Panc1 (cell line): ENCODE results near the gene TTYH2. TPM values are rescaled to one million over a fixed set of nuclear protein-coding genes. Genes with fewer than 3 reads are reported as not detected.

Source experiments
- ATAC-seq: fragments of 200-7000 bp; cut with Tn5 transposase; 2 replicates; pipeline ENCODE4 v1.9.1; 2020; ENCODE audit warnings: mild to moderate bottlenecking, moderate library complexity
- BruUV-seq: library from RNA; stranded (reverse); fragments of 400-500 nt; replicated peaks from 2 replicates; lab custom pipeline; 2021; lab: Mats Ljungman, UMichigan
- CTCF ChIA-PET: fragments of 300-600 bp; sonication (Branson Sonifier 250); formaldehyde crosslinking; loops from one replicate; lab custom pipeline; 2022; ENCODE audit warnings: antibody characterized with exemption; lab: Charles Lee
- POLR2A ChIA-PET: fragments of 300-600 bp; sonication (Branson Sonifier 250); formaldehyde crosslinking; loops from one replicate; lab custom pipeline; 2022; ENCODE audit warnings: antibody characterized with exemption; lab: Charles Lee
- DNase-seq: peaks from one replicate; pipeline ENCODE4 v3.0.0-alpha.2; 2010; ENCODE audit warnings: low read depth, low spot score
- H3K27ac ChIP-seq: 2 replicates; pipeline ENCODE4 v1.5.1; 2011; ENCODE audit warnings: mild to moderate bottlenecking, low read length, inconsistent platforms
- H3K27me3 ChIP-seq: fragments of 200-500 bp; sonication (Bioruptor generic); 2 replicates; pipeline ENCODE4 v1.6.0; 2014; ENCODE audit warnings: low read length, inconsistent platforms; ENCODE audit not compliant: control insufficient read depth, insufficient read depth
- H3K36me3 ChIP-seq: fragments of 200-500 bp; sonication (Bioruptor generic); 2 replicates; pipeline ENCODE4 v1.5.1; 2014; ENCODE audit warnings: inconsistent platforms, mild to moderate bottlenecking, low read length, moderate library complexity; ENCODE audit not compliant: control insufficient read depth, insufficient read depth
- H3K4me1 ChIP-seq: 2 replicates; pipeline ENCODE4 v1.5.1; 2011; ENCODE audit warnings: inconsistent platforms, mild to moderate bottlenecking, low read length, moderate library complexity; ENCODE audit not compliant: control insufficient read depth, insufficient read depth
- H3K4me3 ChIP-seq, 2 experiments: 2 replicates each; pipeline ENCODE4 v1.5.1; 2011 to 2012; ENCODE audit warnings: low read depth in 2 of 2, low read length in 2 of 2, mild to moderate bottlenecking in 2 of 2, inconsistent platforms in 1 of 2, moderate library complexity in 1 of 2
- H3K9me3 ChIP-seq: fragments of 200-500 bp; sonication (Bioruptor generic); 2 replicates; pipeline ENCODE4 v1.5.1; 2014; ENCODE audit warnings: low read depth, mild to moderate bottlenecking, inconsistent platforms, low read length, moderate library complexity; ENCODE audit not compliant: control insufficient read depth, insufficient read depth
- POLR2AphosphoS5 ChIP-seq: IDR thresholded peaks from 2 replicates; pipeline ENCODE4 v1.6.1; 2012; ENCODE audit warnings: mild to moderate bottlenecking, low read depth, low read length, moderate library complexity
- SIN3A ChIP-seq: IDR thresholded peaks from 2 replicates; pipeline ENCODE4 v1.6.1; 2012; ENCODE audit warnings: low read depth, mild to moderate bottlenecking, low read length, moderate library complexity, borderline replicate concordance; ENCODE audit not compliant: insufficient read depth
- TCF7L2 ChIP-seq: IDR thresholded peaks from 2 replicates; pipeline ENCODE4 v1.6.1; 2011; ENCODE audit warnings: mild to moderate bottlenecking, low read depth, low read length, inconsistent platforms
- in situ Hi-C: cut with HindIII; loops from 2 replicates; pipeline ENCODE4 v1.10.0; 2016; ENCODE audit warnings: low sequenced_read_pairs, low pct_unique_long_range_greater_than_20kb
- intact Hi-C: fragments of 100-400 bp; cut with micrococcal nuclease; formaldehyde crosslinking; loops from one replicate; pipeline ENCODE4 v1.10.0; 2022; ENCODE audit not compliant: unreplicated experiment
- total RNA-seq: library from RNA; stranded (reverse); gene quantifications from one replicate; pipeline ENCODE4 v1.2.1, GENCODE V29; 2021; ENCODE audit not compliant: unreplicated experiment
- TF ChIP-seq, protein P1 (sequence below): fragments of 450-650 bp; IDR thresholded peaks from 2 replicates; pipeline ENCODE4 v1.5.1; 2017; ENCODE audit warnings: mild to moderate bottlenecking
- TF ChIP-seq, protein P2 (sequence below), 2 experiments: IDR thresholded peaks; 2 replicates each; pipeline ENCODE4 v1.6.1; 2011 to 2012; ENCODE audit warnings: low read depth in 2 of 2, control low read depth in 1 of 2, low read length in 1 of 2, mild to moderate bottlenecking in 1 of 2, moderate library complexity in 1 of 2; ENCODE audit not compliant: insufficient read depth in 1 of 2

Gene TTYH2
- total RNA-seq, 1 experiment from 2014 or later, result 8.3 TPM

DNA sequence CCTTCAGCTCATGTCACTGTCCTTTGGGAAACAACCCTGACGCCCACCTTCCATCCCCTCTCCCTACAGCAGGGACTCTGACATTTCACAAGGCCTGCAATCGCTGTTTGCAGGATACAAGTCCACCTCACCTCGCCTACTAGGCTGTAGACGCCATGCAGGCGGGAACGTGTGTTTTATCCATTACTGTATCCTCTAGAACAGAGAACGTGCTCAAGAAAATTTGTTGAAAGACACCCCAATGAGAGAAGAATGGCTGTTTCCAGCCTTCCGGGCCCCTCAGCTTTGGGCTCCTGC is 1.5 kb upstream of the TTYH2 start:
- H3K9me3 ChIP-seq, result no peaks in the 10 kb centered on the region
- BruUV-seq, result no TSS peak
- peak overlapping the region in 1 of 2 experiments; percentile 89; a peak in 1 of 4 replicates for H3K4me3 ChIP-seq
- peaks cover 50% of the 10 kb centered on the region for H3K4me1 ChIP-seq
- TF ChIP-seq TCF7L2 (no peak), SIN3A (no peak), POLR2AphosphoS5 (no peak; the same call in 1 of the 2 replicates)
- TF ChIP-seq, protein P1, sequence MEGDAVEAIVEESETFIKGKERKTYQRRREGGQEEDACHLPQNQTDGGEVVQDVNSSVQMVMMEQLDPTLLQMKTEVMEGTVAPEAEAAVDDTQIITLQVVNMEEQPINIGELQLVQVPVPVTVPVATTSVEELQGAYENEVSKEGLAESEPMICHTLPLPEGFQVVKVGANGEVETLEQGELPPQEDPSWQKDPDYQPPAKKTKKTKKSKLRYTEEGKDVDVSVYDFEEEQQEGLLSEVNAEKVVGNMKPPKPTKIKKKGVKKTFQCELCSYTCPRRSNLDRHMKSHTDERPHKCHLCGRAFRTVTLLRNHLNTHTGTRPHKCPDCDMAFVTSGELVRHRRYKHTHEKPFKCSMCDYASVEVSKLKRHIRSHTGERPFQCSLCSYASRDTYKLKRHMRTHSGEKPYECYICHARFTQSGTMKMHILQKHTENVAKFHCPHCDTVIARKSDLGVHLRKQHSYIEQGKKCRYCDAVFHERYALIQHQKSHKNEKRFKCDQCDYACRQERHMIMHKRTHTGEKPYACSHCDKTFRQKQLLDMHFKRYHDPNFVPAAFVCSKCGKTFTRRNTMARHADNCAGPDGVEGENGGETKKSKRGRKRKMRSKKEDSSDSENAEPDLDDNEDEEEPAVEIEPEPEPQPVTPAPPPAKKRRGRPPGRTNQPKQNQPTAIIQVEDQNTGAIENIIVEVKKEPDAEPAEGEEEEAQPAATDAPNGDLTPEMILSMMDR, result no peak
- TF ChIP-seq, protein P2, sequence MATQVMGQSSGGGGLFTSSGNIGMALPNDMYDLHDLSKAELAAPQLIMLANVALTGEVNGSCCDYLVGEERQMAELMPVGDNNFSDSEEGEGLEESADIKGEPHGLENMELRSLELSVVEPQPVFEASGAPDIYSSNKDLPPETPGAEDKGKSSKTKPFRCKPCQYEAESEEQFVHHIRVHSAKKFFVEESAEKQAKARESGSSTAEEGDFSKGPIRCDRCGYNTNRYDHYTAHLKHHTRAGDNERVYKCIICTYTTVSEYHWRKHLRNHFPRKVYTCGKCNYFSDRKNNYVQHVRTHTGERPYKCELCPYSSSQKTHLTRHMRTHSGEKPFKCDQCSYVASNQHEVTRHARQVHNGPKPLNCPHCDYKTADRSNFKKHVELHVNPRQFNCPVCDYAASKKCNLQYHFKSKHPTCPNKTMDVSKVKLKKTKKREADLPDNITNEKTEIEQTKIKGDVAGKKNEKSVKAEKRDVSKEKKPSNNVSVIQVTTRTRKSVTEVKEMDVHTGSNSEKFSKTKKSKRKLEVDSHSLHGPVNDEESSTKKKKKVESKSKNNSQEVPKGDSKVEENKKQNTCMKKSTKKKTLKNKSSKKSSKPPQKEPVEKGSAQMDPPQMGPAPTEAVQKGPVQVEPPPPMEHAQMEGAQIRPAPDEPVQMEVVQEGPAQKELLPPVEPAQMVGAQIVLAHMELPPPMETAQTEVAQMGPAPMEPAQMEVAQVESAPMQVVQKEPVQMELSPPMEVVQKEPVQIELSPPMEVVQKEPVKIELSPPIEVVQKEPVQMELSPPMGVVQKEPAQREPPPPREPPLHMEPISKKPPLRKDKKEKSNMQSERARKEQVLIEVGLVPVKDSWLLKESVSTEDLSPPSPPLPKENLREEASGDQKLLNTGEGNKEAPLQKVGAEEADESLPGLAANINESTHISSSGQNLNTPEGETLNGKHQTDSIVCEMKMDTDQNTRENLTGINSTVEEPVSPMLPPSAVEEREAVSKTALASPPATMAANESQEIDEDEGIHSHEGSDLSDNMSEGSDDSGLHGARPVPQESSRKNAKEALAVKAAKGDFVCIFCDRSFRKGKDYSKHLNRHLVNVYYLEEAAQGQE (IDR thresholded peaks at IDR 0.05; ENCODE audit: insufficient read depth in 1 of 2, low read depth in 2 of 2, low read length in 1 of 2), result no peak
- ChIA-PET POLR2A (no interaction called here), CTCF (no interaction called here)
- peak; percentile 6 for ATAC-seq
- peak overlapping the region; percentile 8; the same call in 1 of the 2 replicates for H3K27ac ChIP-seq
- H3K27me3 ChIP-seq, result no peaks in the 10 kb centered on the region
- in situ Hi-C loops (no loop called here), intact Hi-C loops (no loop called here)
- H3K36me3 ChIP-seq, result peaks cover 5% of the 10 kb centered on the region; the same call in 1 of the 2 replicates
- no peak for DNase-seq

DNA sequence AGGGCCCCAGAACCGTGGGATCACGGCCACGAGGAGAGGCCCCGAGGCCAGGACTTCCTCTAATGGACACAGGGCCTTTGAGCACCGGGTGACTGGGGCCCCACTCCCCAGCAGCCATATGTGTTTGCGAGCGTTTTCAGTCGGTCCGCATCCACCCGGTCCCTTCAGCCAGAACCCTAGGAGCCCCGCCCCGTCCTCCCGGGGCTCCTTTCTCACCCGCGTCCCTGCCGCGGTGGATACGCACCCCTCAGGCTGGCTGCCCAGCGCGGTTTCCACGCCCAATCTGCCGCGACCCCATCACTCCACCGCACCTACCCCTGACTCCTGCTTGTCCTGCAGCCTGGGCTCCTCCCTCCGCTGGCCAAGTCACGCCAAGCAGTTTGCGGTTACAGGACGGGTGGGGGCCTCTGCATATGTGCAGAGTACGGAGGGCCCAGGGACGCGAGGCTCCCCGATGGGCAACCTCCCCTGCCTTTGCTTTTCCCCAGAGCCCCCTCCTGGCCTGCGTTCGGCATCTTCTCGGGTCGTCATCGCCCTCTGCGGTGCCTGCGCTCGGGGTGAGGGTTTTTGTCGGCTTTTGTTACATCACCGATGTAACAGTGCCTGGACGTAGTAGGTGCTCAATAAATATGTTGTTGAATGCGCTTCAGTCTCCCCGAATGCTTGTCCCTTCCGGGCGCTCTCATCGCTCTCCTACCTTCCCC is 1.0 kb upstream of the TTYH2 start:
- H3K27ac ChIP-seq, result peak overlapping the region; percentile 78
- POLR2A ChIA-PET, result no interaction called here
- H3K4me3 ChIP-seq, result peak overlapping the region; percentile 49 to 89
- intact Hi-C loops (no loop called here), in situ Hi-C loops (no loop called here)
- CTCF ChIA-PET, result interaction anchor here (0.5 kb wide), 2 partner anchors 10 to 90 kb away, joined by 3 to 4 read pairs; no protein-coding TSS in a partner anchor
- H3K4me1 ChIP-seq, result peaks cover 50% of the 10 kb centered on the region
- DNase-seq (no peak), ATAC-seq (peak; percentile 14)
- no peaks in the 10 kb centered on the region for H3K9me3 ChIP-seq
- no peaks in the 10 kb centered on the region for H3K27me3 ChIP-seq
- no TSS peak for BruUV-seq
- TF ChIP-seq SIN3A, result no peak
- no peak for TF ChIP-seq POLR2AphosphoS5
- TF ChIP-seq TCF7L2, result no peak
- peaks cover 5% of the 10 kb centered on the region; the same call in 1 of the 2 replicates for H3K36me3 ChIP-seq

DNA sequence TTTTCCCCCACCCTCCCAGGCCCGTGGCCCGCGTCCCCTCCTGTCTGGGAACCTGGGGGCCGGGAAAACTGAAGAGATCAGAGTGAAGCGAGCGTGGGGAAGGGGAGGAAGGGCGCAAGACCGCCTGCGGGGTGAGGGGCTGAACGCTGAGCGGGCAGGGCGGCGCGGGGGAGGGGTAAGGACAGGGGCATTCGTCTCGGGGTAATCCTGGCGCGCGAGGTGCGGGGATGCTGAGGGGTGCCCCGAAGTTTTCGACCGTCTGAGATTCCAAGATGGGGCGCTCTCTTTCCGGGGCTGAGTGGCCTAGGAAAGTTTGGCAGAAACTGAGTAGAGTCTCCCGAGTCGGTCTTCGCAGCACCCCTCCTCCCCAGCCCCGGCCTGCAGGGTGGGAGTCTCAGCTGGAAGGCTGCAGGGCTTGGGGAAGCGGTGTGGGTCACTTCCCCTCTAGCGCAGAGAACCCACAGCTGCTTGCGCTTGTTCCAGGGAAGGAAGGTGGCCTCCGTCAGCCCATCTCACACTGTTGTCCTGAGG is 555 bp downstream of the TTYH2 start:
- Histone ChIP-seq H3K36me3 (peaks cover 5% of the 10 kb centered on the region; the same call in 1 of the 2 replicates), H3K4me3 (peak overlapping the region; percentile 49 to 57), H3K9me3 (no peaks in the 10 kb centered on the region), H3K27ac (no peak overlapping the region; the same call in 1 of the 2 replicates), H3K4me1 (peaks cover 39% of the 10 kb centered on the region), H3K27me3 (no peaks in the 10 kb centered on the region)
- DNase-seq (no peak), ATAC-seq (no peak)
- POLR2A ChIA-PET, result no interaction called here
- intact Hi-C loops (no loop called here), in situ Hi-C loops (no loop called here)
- CTCF ChIA-PET, result no interaction called here
- TF ChIP-seq, protein P2 (IDR thresholded peaks at IDR 0.05; ENCODE audit: insufficient read depth in 1 of 2, low read depth in 2 of 2, low read length in 1 of 2), result no peak
- no peak for TF ChIP-seq POLR2AphosphoS5
- no peak for TF ChIP-seq SIN3A
- no peak for TF ChIP-seq TCF7L2
- TF ChIP-seq, protein P1, result no peak
- BruUV-seq, result no TSS peak
